ENCODE data around the gene MAST3.

DNA sequence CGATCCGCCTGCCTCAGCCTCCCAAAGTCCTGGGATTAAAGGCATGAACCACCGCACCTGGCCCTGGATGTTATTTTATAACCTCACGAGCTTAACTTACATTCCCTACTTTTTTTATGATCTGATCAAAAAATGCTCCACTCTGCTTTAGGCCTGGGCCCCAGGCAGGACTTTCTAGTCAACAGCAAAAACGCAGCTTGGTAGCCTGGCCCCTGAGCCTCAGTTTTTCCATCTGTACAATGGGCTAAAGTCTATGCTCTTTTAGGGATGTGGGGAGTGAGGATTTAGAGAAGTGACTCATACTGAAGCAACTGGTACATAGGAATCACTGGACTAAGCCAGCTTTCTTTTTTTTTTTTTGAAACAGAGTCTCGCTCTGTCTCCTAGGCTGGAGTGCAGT lies 43.5 kb downstream of the MAST3 start:
- TF ChIP-seq FOXJ3 (CRISPR knock-in tag; IDR thresholded peaks at IDR 0.05; ENCODE audit: borderline replicate concordance) (no peak), JUN (CRISPR knock-in tag; IDR thresholded peaks at IDR 0.05) (no peak), NR1H2 (CRISPR knock-in tag; IDR thresholded peaks at IDR 0.05) (no peak), ZNF416 (CRISPR knock-in tag; IDR thresholded peaks at IDR 0.05) (no peak)
- TF ChIP-seq, protein P1, sequence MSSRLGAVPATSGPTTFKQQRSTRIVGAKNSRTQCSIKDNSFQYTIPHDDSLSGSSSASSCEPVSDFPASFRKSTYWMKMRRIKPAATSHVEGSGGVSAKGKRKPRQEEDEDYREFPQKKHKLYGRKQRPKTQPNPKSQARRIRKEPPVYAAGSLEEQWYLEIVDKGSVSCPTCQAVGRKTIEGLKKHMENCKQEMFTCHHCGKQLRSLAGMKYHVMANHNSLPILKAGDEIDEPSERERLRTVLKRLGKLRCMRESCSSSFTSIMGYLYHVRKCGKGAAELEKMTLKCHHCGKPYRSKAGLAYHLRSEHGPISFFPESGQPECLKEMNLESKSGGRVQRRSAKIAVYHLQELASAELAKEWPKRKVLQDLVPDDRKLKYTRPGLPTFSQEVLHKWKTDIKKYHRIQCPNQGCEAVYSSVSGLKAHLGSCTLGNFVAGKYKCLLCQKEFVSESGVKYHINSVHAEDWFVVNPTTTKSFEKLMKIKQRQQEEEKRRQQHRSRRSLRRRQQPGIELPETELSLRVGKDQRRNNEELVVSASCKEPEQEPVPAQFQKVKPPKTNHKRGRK (CRISPR knock-in tag; IDR thresholded peaks at IDR 0.05; ENCODE audit: borderline replicate concordance), result no peak
- TF ChIP-seq, protein P2, sequence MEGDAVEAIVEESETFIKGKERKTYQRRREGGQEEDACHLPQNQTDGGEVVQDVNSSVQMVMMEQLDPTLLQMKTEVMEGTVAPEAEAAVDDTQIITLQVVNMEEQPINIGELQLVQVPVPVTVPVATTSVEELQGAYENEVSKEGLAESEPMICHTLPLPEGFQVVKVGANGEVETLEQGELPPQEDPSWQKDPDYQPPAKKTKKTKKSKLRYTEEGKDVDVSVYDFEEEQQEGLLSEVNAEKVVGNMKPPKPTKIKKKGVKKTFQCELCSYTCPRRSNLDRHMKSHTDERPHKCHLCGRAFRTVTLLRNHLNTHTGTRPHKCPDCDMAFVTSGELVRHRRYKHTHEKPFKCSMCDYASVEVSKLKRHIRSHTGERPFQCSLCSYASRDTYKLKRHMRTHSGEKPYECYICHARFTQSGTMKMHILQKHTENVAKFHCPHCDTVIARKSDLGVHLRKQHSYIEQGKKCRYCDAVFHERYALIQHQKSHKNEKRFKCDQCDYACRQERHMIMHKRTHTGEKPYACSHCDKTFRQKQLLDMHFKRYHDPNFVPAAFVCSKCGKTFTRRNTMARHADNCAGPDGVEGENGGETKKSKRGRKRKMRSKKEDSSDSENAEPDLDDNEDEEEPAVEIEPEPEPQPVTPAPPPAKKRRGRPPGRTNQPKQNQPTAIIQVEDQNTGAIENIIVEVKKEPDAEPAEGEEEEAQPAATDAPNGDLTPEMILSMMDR (IDR thresholded peaks at IDR 0.05), result no peak

Measured in WTC11 (cell line).